Hippocampal formation (tissue), 2 donors: ENCODE measurements around the gene CDH12.
"Not testable (repeated sequence)": the region's sequence is repeated elsewhere in the genome, so short reads cannot be mapped to it uniquely, and the experiment has no call there.

ENCODE experiments used
- DNase-seq, 2 donors: peaks; one replicate each; lab custom pipeline; 2025; lab: John Stamatoyannopoulos, UW

Gene CDH12

GRCh38 chr5:22460189-22460588 is 393.0 kb downstream of the CDH12 start:
- no peak for DNase-seq

GRCh38 chr5:22432905-22433304 is 420.2 kb downstream of the CDH12 start:
- DNase-seq: no peak

GRCh38 chr5:22431840-22432239 is 421.3 kb downstream of the CDH12 start:
- DNase-seq: no peak

DNA sequence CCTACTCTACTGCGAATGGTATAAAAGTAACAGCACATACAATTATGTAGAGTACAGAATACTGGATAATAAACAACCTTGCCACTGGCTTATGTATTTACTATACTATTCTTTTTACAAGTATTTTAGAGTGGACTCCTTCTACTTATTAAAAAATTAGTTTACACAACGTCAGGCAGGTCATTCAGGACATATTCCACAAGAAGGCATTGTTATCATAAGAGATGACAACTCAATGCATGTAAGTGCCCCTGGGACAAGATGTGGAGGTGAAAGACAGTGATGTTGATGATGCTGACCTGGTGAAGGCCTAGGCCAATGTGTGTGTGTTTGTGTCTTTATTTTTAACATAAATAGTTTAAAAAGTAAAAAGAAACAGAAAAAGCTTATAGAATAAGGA is 421.7 kb downstream of the CDH12 start:
- DNase-seq: no peak

- DNase-seq: no peak
Measured at GRCh38 chr5:22411554-22412349, 441.4 kb downstream of the CDH12 start.

DNA sequence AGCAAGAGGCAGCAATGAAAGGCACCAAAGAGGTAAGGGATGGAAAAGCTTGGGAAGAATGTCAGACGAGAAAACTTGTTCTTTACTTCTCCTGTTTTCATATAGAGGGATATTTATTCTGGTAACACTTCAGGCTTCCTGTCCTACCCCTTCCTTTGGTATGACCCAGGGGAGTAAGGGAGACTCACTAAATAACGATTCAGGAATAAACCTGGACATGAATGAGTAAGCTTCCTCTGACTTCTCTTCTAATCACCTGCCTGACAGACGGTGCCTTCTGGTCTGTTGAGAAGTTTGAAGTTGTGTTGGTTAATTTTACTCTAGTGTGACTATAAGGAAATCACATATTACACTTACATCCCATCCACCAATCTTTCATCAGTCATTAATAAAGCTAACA is 461.2 kb downstream of the CDH12 start:
- DNase-seq: no peak

GRCh38 chr5:22390888-22391287 is 462.3 kb downstream of the CDH12 start:
- no peak for DNase-seq

DNA sequence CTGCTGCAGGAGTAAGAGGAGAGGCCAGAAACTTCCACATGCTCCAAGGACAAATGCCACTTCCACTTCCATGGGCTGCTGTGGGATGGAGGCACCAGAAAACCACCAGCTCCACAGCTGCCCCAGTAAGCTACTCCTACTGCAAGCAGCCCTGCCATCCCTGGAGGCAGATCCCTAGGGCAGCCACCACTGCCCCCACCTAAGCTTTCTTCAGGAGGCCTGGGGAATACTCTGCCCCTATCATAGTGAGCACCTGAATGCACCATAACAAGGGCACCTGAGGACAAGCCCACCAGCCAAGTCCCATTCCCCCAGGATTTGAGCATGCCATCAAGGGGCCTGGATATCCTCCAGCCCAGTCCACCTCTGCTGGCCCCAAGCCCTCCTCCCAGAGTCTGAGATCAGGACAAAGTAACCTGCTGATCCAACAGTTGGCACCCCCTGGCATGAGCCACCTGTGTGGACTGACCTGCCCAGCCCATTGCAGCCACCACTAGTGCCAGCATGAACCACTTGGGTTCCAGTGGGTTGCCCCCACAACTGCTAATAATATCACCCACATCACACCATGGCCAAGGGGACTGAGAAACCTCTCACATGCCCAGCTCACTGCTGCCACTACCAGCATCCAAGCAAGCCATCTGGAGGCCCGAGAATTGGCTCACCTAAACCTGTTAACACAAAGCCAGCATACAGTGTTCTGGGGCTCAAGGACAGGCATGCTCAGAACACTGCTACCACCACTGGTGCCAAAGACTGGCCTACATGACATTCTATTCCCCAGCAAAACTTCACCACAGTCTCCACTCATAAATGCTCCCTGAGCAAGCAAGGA is 480.1 kb downstream of the CDH12 start:
- no peak for DNase-seq

DNA sequence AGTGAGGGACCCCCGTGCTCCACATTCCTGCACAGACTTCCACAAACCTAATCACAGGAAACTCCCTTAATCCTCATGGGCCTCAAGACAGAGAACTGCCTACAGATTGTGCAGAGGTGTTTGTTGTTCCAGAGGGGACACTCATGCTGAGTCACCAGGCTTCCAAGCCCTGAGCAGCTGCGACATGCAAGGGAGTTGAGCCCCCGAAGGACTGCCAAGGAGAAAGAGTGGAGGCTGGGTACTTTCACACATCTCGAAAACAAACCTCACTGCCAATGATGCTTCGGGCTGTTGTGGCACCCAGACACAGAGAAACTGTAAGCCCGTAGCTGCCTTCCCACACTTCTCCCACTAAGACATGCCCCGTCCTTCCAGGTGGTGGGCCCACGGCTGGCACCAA is 480.8 kb downstream of the CDH12 start:
- peak in 1 of 2 donors; percentile 28 for DNase-seq

- no peak for DNase-seq
Measured at GRCh38 chr5:22354956-22355355, 498.2 kb downstream of the CDH12 start.

GRCh38 chr5:22352493-22352892 is 500.7 kb downstream of the CDH12 start:
- DNase-seq: no peak

GRCh38 chr5:22351178-22351577 is 502.0 kb downstream of the CDH12 start:
- DNase-seq: no peak

- DNase-seq: no peak
Measured at GRCh38 chr5:22348027-22348426, 505.1 kb downstream of the CDH12 start.

DNA sequence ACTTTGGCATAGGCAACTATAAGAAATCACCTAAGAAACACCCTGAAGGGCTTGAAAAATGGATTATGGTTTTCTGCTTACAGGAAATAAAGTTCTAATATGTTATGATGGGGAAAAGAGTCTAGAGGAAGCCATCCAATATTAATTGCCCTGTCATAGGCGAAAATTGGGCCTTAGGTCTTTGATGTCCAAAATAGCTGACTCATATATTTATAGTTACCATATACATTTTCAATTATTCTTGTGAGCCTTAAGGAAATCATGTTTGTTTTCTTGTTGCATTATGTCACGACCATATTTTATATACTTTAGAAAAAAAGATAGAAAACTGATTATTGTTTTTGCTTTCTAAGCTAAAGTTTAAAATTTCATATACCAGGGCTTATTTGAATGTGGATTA is 509.1 kb downstream of the CDH12 start:
- DNase-seq: no peak

- no peak for DNase-seq
Measured at GRCh38 chr5:22341406-22341805, 511.7 kb downstream of the CDH12 start.

DNA sequence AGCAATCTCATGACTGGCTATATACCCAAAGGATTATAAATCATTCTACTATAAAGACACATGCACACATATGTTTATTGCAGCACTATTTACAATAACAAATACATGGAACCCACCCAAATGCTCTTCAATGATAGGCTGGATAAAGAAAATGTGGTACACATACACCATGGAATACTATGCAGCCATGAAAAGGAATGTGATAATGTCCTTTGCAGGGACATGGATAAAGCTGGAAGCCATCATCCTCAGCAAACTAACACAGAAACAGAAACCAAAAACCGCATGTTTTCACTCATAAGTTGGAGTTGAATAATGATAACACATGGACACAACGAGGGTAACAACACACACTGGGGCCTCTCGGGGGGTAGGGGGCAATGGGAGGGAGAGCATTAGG is 520.2 kb downstream of the CDH12 start:
- DNase-seq: not testable (repeated sequence)

DNA sequence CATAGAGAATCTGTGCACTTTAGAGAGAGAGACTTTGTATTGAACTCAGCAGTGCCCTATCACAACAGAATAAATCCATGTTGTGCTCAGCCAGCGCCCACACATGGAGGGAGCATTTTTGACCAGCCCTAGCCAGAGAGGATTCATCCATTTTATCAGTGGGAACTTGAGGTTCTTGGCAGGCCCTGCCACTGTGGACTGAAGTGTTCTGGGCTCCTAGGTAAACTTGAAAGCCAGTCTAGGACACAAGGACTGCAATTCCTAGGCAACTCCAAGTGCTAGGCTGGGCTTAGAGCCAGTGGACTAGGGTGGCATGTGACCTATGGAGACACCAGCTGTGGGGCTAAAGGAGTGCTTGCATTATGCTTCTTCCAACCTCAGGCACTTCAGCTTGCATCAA is 523.5 kb downstream of the CDH12 start:
- DNase-seq: no peak

- no peak for DNase-seq
Measured at GRCh38 chr5:22319798-22320197, 533.3 kb downstream of the CDH12 start.

GRCh38 chr5:22316294-22316693 is 536.9 kb downstream of the CDH12 start:
- no peak for DNase-seq

DNA sequence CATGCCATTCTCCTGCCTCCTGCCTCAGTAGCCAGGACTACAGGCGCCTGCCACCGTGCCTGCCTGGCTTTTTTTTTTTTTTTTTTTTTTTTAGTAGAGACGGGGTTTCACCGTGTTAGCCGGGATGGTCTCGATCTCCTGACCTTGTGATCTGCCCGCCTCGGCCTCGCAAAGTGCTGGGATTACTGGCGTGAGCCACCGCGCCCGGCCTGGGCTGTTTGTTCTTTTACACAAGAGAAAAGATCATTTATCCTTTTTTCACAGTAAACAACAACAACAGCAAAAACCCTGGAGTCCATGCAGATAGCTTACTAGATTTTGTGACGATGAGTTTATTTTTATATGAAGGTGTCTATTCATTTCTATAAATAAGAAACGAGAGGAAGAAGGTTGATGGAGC is 538.1 kb downstream of the CDH12 start:
- not testable (repeated sequence) for DNase-seq

DNA sequence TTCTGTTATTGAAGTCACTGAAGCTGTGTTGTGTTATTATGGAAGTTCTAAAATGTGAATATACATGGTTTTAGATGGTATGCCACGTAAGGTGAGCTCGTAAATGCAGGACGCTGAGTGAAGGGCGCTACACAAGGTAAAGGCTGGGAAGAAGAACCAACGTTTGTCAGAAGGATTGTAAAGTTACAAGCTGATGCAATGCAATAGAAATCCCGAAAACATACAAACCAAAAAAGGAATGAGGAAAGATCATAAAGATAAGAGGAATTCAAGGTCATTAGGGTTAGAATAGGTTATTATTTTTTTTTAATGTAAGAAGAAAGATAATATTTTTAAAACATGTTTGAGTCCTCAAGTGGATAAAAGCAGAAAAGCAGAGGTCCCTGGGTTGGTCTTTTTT is 538.6 kb downstream of the CDH12 start:
- no peak for DNase-seq

DNA sequence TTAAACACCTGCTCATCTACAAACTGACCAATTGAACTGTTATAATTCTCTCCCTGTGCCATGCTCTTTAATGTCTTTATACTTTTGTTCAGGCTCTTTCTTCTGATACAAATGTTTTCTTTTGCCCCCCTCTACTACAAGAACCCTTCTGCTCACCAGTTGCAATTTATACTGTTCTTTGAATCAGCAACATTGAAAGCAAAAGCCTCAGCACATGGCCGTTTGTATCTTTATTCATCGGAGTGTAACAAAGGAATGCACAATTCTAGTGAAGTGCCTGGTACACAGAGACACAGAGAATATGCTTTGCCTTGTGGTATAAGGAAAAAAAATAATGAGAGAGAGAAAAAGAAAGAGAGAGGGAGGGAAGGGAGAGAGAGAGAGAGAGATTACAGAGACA is 547.1 kb downstream of the CDH12 start:
- no peak for DNase-seq

- no peak for DNase-seq
Measured at GRCh38 chr5:22295832-22296231, 557.3 kb downstream of the CDH12 start.
